BJ (cell line): Measurements from ENCODE around the gene ZNF44. TPM values are rescaled to one million over a fixed set of nuclear protein-coding genes. Genes with fewer than 3 reads are reported as not detected.

Experiments
- CTCF ChIA-PET: fragments of 350-600 bp; formaldehyde crosslinking; extraction: SDS; loops from one replicate; lab custom pipeline; 2021; ENCODE audit warnings: antibody characterized with exemption, inconsistent platforms; lab: Yijun Ruan, JAX
- POLR2A ChIA-PET: fragments of 300-600 bp; sonication (Branson Sonifier 250); formaldehyde crosslinking; extraction: SDS; loops from one replicate; lab custom pipeline; 2021; ENCODE audit warnings: antibody characterized with exemption; lab: Charles Lee
- DNase-seq: peaks from one replicate; pipeline ENCODE4 v3.0.0-alpha.2; 2011; ENCODE audit warnings: low read depth
- H3K27me3 ChIP-seq: 2 replicates; pipeline ENCODE4 v1.6.0; 2011; ENCODE audit warnings: low read length; ENCODE audit not compliant: control insufficient read depth, insufficient read depth
- H3K36me3 ChIP-seq: 2 replicates; pipeline ENCODE4 v1.5.1; 2011; ENCODE audit warnings: low read length; ENCODE audit not compliant: control insufficient read depth, insufficient read depth
- H3K4me3 ChIP-seq: 2 replicates; pipeline ENCODE4 v1.5.1; 2011; ENCODE audit warnings: low read depth, mild to moderate bottlenecking, control low read depth, low read length
- CTCF ChIP-seq: IDR thresholded peaks from 2 replicates; pipeline ENCODE4 v1.5.1; 2011; ENCODE audit warnings: low read depth, mild to moderate bottlenecking, control low read depth, inconsistent platforms, low read length, moderate library complexity; ENCODE audit not compliant: insufficient read depth
- polyA plus RNA-seq: library from polyadenylated mRNA; depleted of rRNA; stranded (reverse); fragments of >200 nt; gene quantifications from 2 replicates; pipeline ENCODE4 v1.2.3, GENCODE V29; 2011

The ZNF44 gene
- polyA plus RNA-seq, 1 experiment: 2.9 TPM

GRCh38 chr19:12278713-12279112 lies 16.0 kb downstream of the ZNF44 start:
- POLR2A ChIA-PET: no interaction called here
- TF ChIP-seq CTCF: no peak
- H3K27me3 ChIP-seq: no peaks in the 10 kb centered on the region
- H3K4me3 ChIP-seq: no peak overlapping the region
- DNase-seq: no peak
- no peaks in the 10 kb centered on the region for H3K36me3 ChIP-seq
- CTCF ChIA-PET: no interaction called here

- ChIA-PET CTCF (no interaction called here), POLR2A (no interaction called here)
- peaks cover 6% of the 10 kb centered on the region for H3K36me3 ChIP-seq
- no peak for DNase-seq
- no peaks in the 10 kb centered on the region for H3K27me3 ChIP-seq
- TF ChIP-seq CTCF: no peak
- no peak overlapping the region for H3K4me3 ChIP-seq
Observed at GRCh38 chr19:12272980-12273901, 21.4 kb downstream of the ZNF44 start.

GRCh38 chr19:12272386-12272785 lies 22.3 kb downstream of the ZNF44 start:
- H3K27me3 ChIP-seq: no peaks in the 10 kb centered on the region
- ChIA-PET POLR2A (no interaction called here), CTCF (no interaction called here)
- no peak for DNase-seq
- no peak overlapping the region for H3K4me3 ChIP-seq
- peaks cover 6% of the 10 kb centered on the region for H3K36me3 ChIP-seq
- no peak for TF ChIP-seq CTCF

GRCh38 chr19:12270854-12271253 lies 23.8 kb downstream of the ZNF44 start:
- Histone ChIP-seq H3K27me3 (no peaks in the 10 kb centered on the region), H3K36me3 (peaks cover 6% of the 10 kb centered on the region), H3K4me3 (no peak overlapping the region)
- no peak for DNase-seq
- POLR2A ChIA-PET: no interaction called here
- no peak for TF ChIP-seq CTCF
- CTCF ChIA-PET: no interaction called here

- H3K4me3 ChIP-seq: no peak overlapping the region
- TF ChIP-seq CTCF: no peak
- peaks cover 1% of the 10 kb centered on the region for H3K36me3 ChIP-seq
- POLR2A ChIA-PET: no interaction called here
- DNase-seq: no peak
- no peaks in the 10 kb centered on the region for H3K27me3 ChIP-seq
- CTCF ChIA-PET: no interaction called here
Observed at GRCh38 chr19:12265921-12266704, 28.6 kb downstream of the ZNF44 start.
